ENCODE data around the gene CASZ1. TPM values are rescaled to one million over a fixed set of nuclear protein-coding genes. Genes with fewer than 3 reads are reported as not detected.

CASZ1 gene
- total RNA-seq, 1 donor: under 0.01 TPM

DNA sequence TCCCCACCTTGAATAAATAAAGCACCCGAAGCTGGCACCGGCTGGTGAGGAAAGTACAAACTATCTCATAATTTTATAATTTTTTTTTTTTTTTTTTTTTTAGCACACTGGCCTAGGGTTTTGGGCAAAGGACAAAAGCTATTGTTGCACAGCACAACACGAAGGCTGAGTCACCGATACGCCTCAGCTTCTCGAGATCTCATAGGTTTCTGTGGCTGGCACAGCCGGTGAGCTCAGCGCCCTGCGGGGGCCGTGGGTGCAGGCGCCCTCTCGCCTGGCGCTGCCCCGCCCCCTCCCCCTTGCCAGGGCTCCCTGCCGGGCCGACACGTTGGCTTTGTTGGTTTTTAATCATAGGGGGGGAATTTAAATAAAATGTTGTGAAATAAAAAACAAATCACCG is 17.2 kb downstream of the CASZ1 start:
- no peak overlapping the region for H3K4me3 ChIP-seq (ENCODE audit: low read depth, low read length)
- TF ChIP-seq, protein P1, sequence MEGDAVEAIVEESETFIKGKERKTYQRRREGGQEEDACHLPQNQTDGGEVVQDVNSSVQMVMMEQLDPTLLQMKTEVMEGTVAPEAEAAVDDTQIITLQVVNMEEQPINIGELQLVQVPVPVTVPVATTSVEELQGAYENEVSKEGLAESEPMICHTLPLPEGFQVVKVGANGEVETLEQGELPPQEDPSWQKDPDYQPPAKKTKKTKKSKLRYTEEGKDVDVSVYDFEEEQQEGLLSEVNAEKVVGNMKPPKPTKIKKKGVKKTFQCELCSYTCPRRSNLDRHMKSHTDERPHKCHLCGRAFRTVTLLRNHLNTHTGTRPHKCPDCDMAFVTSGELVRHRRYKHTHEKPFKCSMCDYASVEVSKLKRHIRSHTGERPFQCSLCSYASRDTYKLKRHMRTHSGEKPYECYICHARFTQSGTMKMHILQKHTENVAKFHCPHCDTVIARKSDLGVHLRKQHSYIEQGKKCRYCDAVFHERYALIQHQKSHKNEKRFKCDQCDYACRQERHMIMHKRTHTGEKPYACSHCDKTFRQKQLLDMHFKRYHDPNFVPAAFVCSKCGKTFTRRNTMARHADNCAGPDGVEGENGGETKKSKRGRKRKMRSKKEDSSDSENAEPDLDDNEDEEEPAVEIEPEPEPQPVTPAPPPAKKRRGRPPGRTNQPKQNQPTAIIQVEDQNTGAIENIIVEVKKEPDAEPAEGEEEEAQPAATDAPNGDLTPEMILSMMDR (IDR thresholded peaks at IDR 0.05; ENCODE audit: insufficient read depth, low read depth, low read length): no peak
- DNase-seq (ENCODE audit: low read depth): no peak

DNA sequence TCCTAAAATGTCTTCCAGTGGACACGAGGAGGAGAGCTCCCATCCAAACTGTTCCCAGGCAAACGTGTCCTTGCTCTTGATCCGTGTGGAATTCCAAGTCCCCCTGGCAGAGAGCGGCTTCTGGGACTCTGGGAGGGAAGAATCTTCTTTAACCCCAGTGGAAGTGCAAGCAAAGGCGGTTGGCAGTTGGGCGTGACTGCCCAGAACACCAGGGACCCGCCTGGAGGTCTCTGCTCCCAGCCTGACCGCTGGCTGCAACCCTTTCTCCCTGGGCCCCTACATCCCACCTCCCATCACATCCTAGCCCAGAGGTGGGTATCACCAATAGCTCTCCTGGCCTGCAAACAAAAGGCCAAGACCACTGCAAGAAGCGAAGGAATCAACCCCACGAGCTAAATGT is 17.8 kb downstream of the CASZ1 start:
- H3K4me3 ChIP-seq (ENCODE audit: low read depth, low read length): no peak overlapping the region
- TF ChIP-seq, protein P1 (IDR thresholded peaks at IDR 0.05; ENCODE audit: insufficient read depth, low read depth, low read length): no peak
- DNase-seq (ENCODE audit: low read depth): no peak

DNA sequence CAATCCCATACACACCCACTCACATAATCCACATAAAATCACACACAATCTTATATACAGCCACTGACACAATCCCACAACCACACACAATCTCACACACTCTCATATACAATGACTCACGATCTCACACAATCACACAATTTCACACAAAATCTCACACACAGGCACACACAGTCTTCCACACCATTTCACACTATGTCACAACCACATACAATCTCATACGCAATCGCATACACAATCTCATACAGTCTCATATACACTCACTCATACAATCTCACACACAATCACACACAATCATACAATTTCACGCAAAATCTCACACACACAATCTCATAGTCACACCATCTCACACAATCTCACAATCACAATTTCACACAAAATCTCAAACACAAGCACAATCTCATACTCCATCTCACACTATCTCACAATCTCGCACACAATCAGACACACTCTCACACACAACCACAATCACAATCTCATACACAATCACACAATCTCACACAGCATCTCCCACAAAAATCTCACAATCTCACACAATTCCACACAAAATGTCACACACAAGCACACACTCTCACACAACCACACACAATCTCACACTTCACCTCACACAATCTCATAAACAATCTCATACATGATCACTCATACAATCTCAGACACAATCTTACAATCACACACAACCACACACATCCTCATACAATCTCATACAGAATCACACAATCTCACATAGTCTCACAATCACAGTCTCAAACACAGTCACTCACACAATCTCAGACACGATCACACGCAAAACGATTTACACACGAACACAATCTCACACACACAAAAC is 18.5 kb downstream of the CASZ1 start:
- DNase-seq (ENCODE audit: low read depth): no peak
- no peak overlapping the region for H3K4me3 ChIP-seq (ENCODE audit: low read depth, low read length)
- TF ChIP-seq, protein P1 (IDR thresholded peaks at IDR 0.05; ENCODE audit: insufficient read depth, low read depth, low read length): no peak

DNA sequence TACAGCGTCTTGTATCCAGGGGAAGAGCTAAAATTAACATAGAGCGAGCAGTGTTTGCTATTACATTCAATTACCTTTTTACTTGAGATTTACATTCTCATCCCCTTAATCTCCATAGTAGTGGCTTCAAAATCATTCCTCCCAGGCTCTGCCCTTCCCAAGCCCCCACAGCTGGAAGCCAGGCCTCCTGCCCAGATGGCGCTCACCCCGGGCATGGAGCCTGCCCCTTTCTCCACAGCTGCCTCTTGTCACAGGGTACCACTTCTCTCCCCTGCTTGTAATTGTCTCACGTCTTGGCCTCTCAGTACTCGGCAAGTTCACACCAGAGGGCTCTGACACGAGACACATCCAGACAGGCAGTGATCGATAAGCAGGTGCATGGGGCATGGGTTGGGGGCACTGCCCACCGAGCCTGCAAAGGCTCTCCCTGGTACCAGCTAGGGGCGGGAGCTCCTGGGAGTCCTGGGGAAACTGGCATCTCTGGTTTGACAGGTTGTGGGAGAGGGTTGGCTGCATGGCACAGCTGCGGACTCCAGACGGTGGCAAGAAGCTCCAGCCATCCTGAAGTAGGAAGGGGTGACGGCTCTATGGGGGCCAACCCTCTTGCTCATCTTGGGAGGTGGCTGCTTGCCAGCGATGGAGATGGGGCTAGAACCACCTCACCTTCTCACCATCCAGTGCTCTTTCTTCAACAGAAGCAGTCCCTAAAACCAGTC is 20.1 kb downstream of the CASZ1 start:
- H3K4me3 ChIP-seq (ENCODE audit: low read depth, low read length): no peak overlapping the region
- TF ChIP-seq, protein P1 (IDR thresholded peaks at IDR 0.05; ENCODE audit: insufficient read depth, low read depth, low read length): no peak
- no peak for DNase-seq (ENCODE audit: low read depth)

DNA sequence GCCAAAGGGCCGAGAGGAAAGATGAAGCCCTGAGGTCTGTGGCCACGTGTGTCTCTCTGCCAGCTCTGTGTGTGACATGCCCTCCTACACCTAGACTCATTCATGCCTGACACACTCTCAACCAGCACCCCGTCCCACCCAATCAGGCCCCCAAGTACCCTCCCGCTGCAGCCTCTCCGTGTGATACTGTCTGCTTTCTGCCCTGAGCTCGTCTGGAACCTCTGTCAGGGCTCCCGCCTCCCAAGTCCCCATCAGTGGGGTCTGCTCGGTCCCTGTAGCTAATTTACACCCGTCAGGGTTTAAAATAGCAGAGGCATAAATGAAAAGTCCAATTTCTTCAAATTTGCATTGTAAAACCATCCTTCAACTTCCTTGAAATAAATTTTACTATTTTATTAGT is 20.7 kb downstream of the CASZ1 start:
- DNase-seq (ENCODE audit: low read depth): no peak
- H3K4me3 ChIP-seq (ENCODE audit: low read depth, low read length): no peak overlapping the region
- TF ChIP-seq, protein P1 (IDR thresholded peaks at IDR 0.05; ENCODE audit: insufficient read depth, low read depth, low read length): no peak

DNA sequence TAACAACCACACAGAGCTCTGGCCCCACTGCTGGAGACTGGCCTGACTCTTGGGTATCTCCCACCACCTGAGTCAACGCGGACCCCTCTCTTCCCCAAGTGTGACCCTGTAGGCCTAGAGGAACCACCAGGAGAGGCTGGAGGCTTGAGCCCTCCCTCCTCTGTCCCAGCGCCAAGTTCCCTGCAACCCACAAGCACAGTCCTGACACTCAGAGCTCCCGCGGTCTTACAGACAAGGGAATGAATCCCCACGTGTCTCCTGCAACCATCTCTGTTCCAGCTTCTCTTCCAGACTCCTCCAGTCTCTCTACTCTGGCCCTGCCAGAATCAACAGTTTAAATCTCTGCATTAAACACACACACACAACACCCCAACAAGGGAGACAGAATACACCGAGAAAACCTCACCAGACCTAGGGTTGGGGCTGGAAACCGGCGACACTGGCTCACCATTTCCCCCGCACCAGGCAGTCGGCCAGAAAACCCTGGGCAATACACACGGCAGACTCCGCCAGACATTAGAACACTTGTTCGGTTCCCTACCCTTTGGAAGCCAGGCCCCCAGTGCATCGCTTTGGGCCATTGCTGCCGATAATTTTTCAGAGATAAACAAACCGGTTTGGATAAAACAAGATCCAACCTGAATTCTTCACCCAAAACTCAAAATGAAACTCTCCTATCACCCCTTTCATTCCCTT is 21.7 kb downstream of the CASZ1 start:
- no peak overlapping the region for H3K4me3 ChIP-seq (ENCODE audit: low read depth, low read length)
- TF ChIP-seq, protein P1 (IDR thresholded peaks at IDR 0.05; ENCODE audit: insufficient read depth, low read depth, low read length): no peak
- DNase-seq (ENCODE audit: low read depth): no peak

Data from fibroblast of villous mesenchyme (primary cell).